ENCODE measurements around the gene TWNK. TPM values are rescaled to one million over a fixed set of nuclear protein-coding genes. Genes with fewer than 3 reads are reported as not detected.
"Not testable (repeated sequence)": the region's sequence is repeated elsewhere in the genome, so short reads cannot be mapped to it uniquely, and the experiment has no call there.

Gene TWNK
- polyA plus RNA-seq, 4 donors: 1.6 to 10.2 (median 4.7) TPM

DNA sequence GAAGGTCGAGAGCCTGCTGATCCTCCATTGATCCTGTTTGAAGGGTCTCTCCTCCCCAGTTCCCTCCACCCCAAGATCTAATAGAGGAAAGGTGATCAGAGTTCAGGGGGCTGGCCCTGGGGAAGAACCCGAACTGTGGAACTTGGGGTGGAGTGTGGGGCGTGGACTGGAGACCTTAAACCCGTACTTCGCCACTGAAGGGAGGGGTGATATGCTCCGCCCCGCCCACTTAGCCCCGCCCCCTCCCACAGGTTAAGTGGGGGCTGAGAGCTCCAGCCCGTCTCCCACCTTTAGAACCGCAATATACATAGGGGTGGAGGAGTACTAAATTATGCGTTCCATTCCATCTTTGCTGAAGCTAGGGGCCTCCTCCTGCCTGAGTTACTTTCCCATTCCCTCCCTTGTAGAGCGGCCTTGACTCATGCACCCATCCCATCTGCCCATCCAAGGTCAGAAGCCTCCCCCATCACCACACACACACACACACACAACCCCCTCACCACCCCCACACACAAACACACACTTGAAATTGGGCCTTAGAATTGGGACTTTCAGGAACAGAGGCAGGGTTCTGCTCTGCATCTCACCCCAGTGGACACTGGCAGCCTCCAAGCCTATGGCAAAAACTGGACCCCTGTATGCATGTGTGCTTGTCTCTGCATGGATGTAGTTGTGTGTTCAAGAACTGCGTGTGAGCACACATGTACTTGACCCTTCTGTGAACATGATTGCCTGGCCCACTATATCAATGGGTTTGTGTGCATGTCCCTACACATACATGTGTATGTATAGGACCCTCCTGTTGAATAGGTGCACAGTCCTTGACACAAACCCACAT, 17.0 kb upstream of the TWNK start:
- H3K4me1 ChIP-seq (ENCODE audit: control insufficient read depth in 3 of 3, insufficient read depth in 2 of 3, low read depth in 1 of 3, low read length in 2 of 3): peaks cover 0 to 46% (median 5%) of the 10 kb centered on the region in 3 donors
- peak; percentile 92 to 94 for DNase-seq
- peak overlapping the region; percentile 84 to 95 (median 87) for H3K27ac ChIP-seq (ENCODE audit: low read depth in 1 of 3, low read length in 2 of 3)
- no peaks in the 10 kb centered on the region for H3K9me3 ChIP-seq (ENCODE audit: control insufficient read depth in 2 of 2, insufficient read depth in 1 of 2, low read depth in 1 of 2, low read length in 1 of 2)
- FAIRE-seq: no peak
- peak overlapping the region; percentile 65 to 94 (median 86) for H3K4me3 ChIP-seq (ENCODE audit: low read depth in 1 of 3, low read length in 3 of 3)
- H3K36me3 ChIP-seq (ENCODE audit: control insufficient read depth in 3 of 3, insufficient read depth in 2 of 3, low read depth in 1 of 3, low read length in 3 of 3): peaks cover 0 to 38% (median 6%) of the 10 kb centered on the region in 3 donors
- 11 to 30% (median 13%) methylated on average over 11 to 13 of the region's 13 CpGs for WGBS, 3 donors
- no peaks in the 10 kb centered on the region for H3K27me3 ChIP-seq (ENCODE audit: control insufficient read depth in 3 of 3, insufficient read depth in 3 of 3, low read length in 3 of 3)

DNA sequence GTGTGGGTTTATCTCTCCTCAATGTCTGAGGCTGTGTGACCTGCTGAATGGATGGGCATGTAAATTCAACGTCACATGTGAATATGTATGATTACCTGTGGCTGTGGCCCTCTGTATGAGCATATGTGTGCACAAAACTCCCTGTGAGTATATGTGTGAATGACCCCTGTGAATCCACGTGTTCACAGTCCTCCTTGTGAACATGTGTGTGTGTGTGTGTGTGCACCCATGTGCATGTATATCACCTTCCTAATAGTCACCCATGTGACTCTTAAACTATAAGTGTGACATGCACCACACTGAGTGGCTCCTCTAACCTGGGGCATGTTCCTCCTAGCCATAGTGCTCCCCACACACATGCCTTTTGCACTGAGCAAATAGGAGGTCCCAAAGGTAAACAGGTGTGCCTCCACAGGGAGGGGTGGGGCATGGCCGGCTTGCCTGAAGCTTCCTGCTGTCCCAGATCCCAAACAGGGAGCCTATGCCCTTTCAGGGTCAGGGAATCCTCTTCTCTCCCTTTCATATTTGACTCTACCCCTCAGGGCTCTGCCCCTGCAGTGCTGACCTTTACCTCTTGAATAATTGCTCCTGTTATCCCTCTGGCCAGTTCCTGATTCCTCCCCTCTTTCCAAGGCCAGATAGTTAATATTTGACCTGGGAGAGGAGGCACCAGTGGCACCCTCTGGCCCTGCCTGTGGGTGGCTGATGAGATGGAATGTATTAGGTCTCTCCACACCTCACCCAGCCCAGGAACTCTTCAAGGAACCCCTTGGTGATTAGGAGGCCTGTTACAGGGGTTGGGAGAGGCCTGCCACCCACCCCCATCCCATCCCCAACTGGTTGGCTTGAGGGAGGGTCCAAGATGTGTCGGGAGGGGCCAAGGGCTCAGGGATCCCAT, 16.2 kb upstream of the TWNK start:
- 16 to 58% (median 38%) methylated on average over 4 of the region's 4 CpGs for WGBS, 3 donors

DNA sequence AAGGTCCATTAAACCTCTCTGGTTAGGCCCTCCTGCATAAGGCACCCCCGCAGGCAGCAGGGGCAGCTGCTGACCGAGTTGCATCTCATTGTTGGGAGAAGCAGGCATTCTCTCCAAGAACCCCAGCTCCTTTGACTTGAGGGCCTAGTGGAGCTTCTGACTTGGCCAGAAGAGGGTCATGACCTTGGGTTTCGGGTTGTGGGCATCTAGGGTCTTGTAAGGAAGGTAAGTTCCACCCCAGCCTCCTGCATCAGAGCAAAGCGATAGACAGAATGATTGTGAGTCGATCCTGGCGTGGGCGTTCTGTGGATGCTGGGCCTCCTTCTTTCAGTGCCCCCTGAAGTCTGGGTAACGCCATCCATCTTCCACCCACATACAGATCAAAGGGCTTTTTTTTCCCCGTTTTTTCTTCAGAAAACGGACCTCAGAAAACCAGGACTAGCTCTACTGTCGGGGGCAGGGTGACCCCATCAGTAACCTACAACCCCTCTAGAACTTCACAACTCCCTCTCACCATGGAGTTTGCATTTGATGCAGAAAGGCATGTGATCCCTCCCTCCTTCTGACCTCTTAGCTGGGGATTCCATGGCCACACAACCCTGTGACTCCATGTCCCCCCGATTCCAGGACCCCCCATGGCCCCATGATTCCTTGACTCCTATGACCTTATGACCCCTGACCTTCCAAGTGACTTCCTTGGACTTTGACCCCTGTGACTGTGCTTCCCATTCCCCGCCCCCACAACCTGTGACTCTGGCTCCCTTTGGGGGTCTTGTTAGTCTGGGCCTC, 15.0 kb upstream of the TWNK start:
- H3K4me3 ChIP-seq (ENCODE audit: low read depth in 1 of 3, low read length in 3 of 3): no peak overlapping the region
- H3K4me1 ChIP-seq (ENCODE audit: control insufficient read depth in 3 of 3, insufficient read depth in 2 of 3, low read depth in 1 of 3, low read length in 2 of 3): peaks cover 0 to 44% (median 5%) of the 10 kb centered on the region in 3 donors
- peak overlapping the region in 2 of 3 donors; percentile 39 to 95 for H3K27ac ChIP-seq (ENCODE audit: low read depth in 1 of 3, low read length in 2 of 3)
- DNase-seq (no peak), FAIRE-seq (no peak)
- WGBS, 3 donors: 73 to 81% (median 76%) methylated on average over 13 of the region's 13 CpGs
- H3K9me3 ChIP-seq (ENCODE audit: control insufficient read depth in 2 of 2, insufficient read depth in 1 of 2, low read depth in 1 of 2, low read length in 1 of 2): no peaks in the 10 kb centered on the region
- H3K36me3 ChIP-seq (ENCODE audit: control insufficient read depth in 3 of 3, insufficient read depth in 2 of 3, low read depth in 1 of 3, low read length in 3 of 3): peaks cover 0 to 50% (median 2%) of the 10 kb centered on the region in 3 donors
- no peaks in the 10 kb centered on the region for H3K27me3 ChIP-seq (ENCODE audit: control insufficient read depth in 3 of 3, insufficient read depth in 3 of 3, low read length in 3 of 3)

More for the DNA sequence above, 16.2 kb upstream of the TWNK start:
- H3K36me3 ChIP-seq (ENCODE audit: control insufficient read depth in 3 of 3, insufficient read depth in 2 of 3, low read depth in 1 of 3, low read length in 3 of 3): peaks cover 0 to 46% (median 2%) of the 10 kb centered on the region in 3 donors
- peak; percentile 87 to 96 for DNase-seq
- peak overlapping the region in 2 of 3 donors; percentile 86 to 94 for H3K4me3 ChIP-seq (ENCODE audit: low read depth in 1 of 3, low read length in 3 of 3)
- H3K4me1 ChIP-seq (ENCODE audit: control insufficient read depth in 3 of 3, insufficient read depth in 2 of 3, low read depth in 1 of 3, low read length in 2 of 3): peaks cover 0 to 46% (median 5%) of the 10 kb centered on the region in 3 donors
- no peak for FAIRE-seq
- H3K27me3 ChIP-seq (ENCODE audit: control insufficient read depth in 3 of 3, insufficient read depth in 3 of 3, low read length in 3 of 3): no peaks in the 10 kb centered on the region
- H3K27ac ChIP-seq (ENCODE audit: low read depth in 1 of 3, low read length in 2 of 3): peak overlapping the region; percentile 39 to 95 (median 87)
- no peaks in the 10 kb centered on the region for H3K9me3 ChIP-seq (ENCODE audit: control insufficient read depth in 2 of 2, insufficient read depth in 1 of 2, low read depth in 1 of 2, low read length in 1 of 2)

DNA sequence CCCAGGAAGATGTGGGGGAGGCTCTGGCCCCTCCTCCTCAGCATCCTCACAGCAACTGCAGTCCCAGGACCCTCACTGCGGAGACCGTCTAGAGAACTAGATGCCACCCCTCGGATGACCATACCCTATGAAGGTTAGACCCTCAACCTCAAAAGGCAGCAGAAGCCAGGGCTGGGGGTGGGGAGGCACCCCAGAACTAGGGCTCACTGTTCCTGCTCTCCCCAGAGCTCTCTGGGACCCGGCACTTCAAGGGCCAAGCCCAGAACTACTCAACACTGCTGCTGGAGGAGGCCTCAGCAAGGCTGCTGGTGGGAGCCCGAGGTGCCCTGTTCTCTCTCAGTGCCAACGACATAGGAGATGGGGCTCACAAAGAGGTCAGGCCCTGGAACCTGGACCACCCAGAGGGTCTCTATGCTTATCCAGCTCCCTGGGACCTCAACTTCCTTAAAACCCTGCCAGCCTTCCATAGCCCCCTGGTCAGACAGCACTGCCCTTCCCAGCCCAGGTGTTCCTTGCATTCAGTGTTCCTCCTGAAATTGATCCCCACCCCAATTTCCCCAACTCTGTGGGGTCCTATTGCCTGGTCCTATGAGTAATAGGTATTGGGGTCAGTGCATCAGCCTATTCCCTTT, 14.3 kb upstream of the TWNK start:
- no peak for DNase-seq
- WGBS, 3 donors: 89 to 93% (median 90%) methylated on average over 6 of the region's 6 CpGs
- Histone ChIP-seq H3K4me1 (ENCODE audit: control insufficient read depth in 3 of 3, insufficient read depth in 2 of 3, low read depth in 1 of 3, low read length in 2 of 3) (peaks cover 0 to 41% (median 5%) of the 10 kb centered on the region in 3 donors), H3K9me3 (ENCODE audit: control insufficient read depth in 2 of 2, insufficient read depth in 1 of 2, low read depth in 1 of 2, low read length in 1 of 2) (no peaks in the 10 kb centered on the region), H3K4me3 (ENCODE audit: low read depth in 1 of 3, low read length in 3 of 3) (no peak overlapping the region), H3K36me3 (ENCODE audit: control insufficient read depth in 3 of 3, insufficient read depth in 2 of 3, low read depth in 1 of 3, low read length in 3 of 3) (peaks cover under 1 to 56% (median 5%) of the 10 kb centered on the region in 3 donors), H3K27ac (ENCODE audit: low read depth in 1 of 3, low read length in 2 of 3) (peak overlapping the region in 1 of 3 donors; percentile 95), H3K27me3 (ENCODE audit: control insufficient read depth in 3 of 3, insufficient read depth in 3 of 3, low read length in 3 of 3) (no peaks in the 10 kb centered on the region)
- no peak for FAIRE-seq

DNA sequence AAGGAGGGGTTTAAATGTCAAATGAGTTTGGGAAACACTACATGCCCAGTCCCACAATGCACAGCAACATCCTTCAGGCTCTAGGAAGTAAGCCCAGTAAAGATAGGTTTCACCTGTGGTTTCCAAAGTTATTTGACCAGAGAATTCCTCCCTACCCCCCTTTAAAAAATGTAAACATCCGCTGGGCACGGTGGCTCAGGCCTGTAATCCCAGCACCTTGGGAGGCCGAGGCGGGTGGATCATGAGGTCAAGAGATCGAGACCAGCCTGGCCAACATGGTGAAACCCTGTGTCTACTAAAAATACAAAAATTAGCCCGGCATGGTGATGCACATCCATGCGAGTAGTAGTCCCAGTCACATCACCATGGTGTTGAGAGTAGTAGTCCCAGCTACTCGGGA, 11.9 kb upstream of the TWNK start:
- H3K36me3 ChIP-seq (ENCODE audit: control insufficient read depth in 3 of 3, insufficient read depth in 2 of 3, low read depth in 1 of 3, low read length in 3 of 3): peaks cover 7 to 79% (median 8%) of the 10 kb centered on the region in 3 donors
- FAIRE-seq: not testable (repeated sequence)

DNA sequence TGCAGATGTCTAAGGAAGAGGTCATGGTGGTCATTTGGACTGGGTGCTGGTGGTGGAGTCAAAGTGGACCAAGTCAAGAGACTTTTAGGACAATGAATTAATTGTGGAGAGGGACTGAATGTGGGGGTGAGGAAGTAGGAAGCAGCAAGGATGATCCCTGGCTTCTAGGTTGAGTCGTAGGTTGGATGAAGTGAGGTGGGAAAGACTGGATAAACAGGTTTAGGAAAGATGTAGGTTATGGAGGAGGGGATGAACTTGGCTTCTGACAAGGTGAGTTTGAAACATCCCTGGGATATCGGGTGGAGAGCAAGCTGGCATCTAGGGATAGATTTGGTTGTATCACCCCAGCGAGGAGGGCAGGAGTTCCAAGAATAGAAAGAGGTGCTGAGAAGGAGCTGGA, 10.4 kb upstream of the TWNK start:
- DNase-seq: no peak
- H3K4me1 ChIP-seq (ENCODE audit: control insufficient read depth in 3 of 3, insufficient read depth in 2 of 3, low read depth in 1 of 3, low read length in 2 of 3): peaks cover 0 to 16% (median 5%) of the 10 kb centered on the region in 3 donors
- no peaks in the 10 kb centered on the region for H3K9me3 ChIP-seq (ENCODE audit: control insufficient read depth in 2 of 2, insufficient read depth in 1 of 2, low read depth in 1 of 2, low read length in 1 of 2)
- H3K4me3 ChIP-seq (ENCODE audit: low read depth in 1 of 3, low read length in 3 of 3): no peak overlapping the region
- 63 to 82% (median 75%) methylated on average over 3 of the region's 3 CpGs for WGBS, 3 donors
- no peaks in the 10 kb centered on the region for H3K27me3 ChIP-seq (ENCODE audit: control insufficient read depth in 3 of 3, insufficient read depth in 3 of 3, low read length in 3 of 3)
- H3K36me3 ChIP-seq (ENCODE audit: control insufficient read depth in 3 of 3, insufficient read depth in 2 of 3, low read depth in 1 of 3, low read length in 3 of 3): peaks cover 9 to 86% (median 11%) of the 10 kb centered on the region in 3 donors
- FAIRE-seq: no peak
- no peak overlapping the region for H3K27ac ChIP-seq (ENCODE audit: low read depth in 1 of 3, low read length in 2 of 3)

More for the DNA sequence above, 11.9 kb upstream of the TWNK start:
- H3K27me3 ChIP-seq (ENCODE audit: control insufficient read depth in 3 of 3, insufficient read depth in 3 of 3, low read length in 3 of 3); H3K4me3 ChIP-seq (ENCODE audit: low read depth in 1 of 3, low read length in 3 of 3); H3K27ac ChIP-seq (ENCODE audit: low read depth in 1 of 3, low read length in 2 of 3); DNase-seq; H3K9me3 ChIP-seq (ENCODE audit: control insufficient read depth in 2 of 2, insufficient read depth in 1 of 2, low read depth in 1 of 2, low read length in 1 of 2): not testable (repeated sequence)
- H3K4me1 ChIP-seq (ENCODE audit: control insufficient read depth in 3 of 3, insufficient read depth in 2 of 3, low read depth in 1 of 3, low read length in 2 of 3): peaks cover 0 to 31% (median 5%) of the 10 kb centered on the region in 3 donors
- 84 to 92% (median 85%) methylated on average over 8 of the region's 8 CpGs for WGBS, 3 donors

DNA sequence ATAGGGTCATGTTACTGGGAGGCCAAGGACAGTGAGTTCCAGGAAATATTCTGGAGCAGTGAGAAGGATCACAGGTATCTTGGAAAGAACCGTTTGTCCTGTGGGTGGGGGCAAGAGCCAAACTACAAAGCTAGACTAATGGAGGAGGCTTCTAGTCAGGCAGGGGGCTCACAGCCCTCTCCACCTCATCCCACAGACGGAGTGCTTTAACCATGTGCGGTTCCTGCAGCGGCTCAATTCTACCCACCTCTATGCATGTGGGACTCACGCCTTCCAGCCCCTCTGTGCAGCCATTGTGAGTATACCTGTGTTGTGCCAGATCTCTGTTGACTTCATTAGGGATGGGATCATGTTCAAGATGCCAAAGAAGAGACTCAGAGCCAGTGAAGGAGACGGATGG, 9.9 kb upstream of the TWNK start:
- Histone ChIP-seq H3K9me3 (ENCODE audit: control insufficient read depth in 2 of 2, insufficient read depth in 1 of 2, low read depth in 1 of 2, low read length in 1 of 2) (no peaks in the 10 kb centered on the region), H3K27ac (ENCODE audit: low read depth in 1 of 3, low read length in 2 of 3) (no peak overlapping the region), H3K4me3 (ENCODE audit: low read depth in 1 of 3, low read length in 3 of 3) (no peak overlapping the region), H3K27me3 (ENCODE audit: control insufficient read depth in 3 of 3, insufficient read depth in 3 of 3, low read length in 3 of 3) (no peaks in the 10 kb centered on the region), H3K36me3 (ENCODE audit: control insufficient read depth in 3 of 3, insufficient read depth in 2 of 3, low read depth in 1 of 3, low read length in 3 of 3) (peaks cover 9 to 86% (median 11%) of the 10 kb centered on the region in 3 donors), H3K4me1 (ENCODE audit: control insufficient read depth in 3 of 3, insufficient read depth in 2 of 3, low read depth in 1 of 3, low read length in 2 of 3) (peaks cover 0 to 11% (median 1%) of the 10 kb centered on the region in 3 donors)
- FAIRE-seq (no peak), DNase-seq (no peak)
- WGBS, 3 donors: 84 to 89% (median 85%) methylated on average over 6 of the region's 6 CpGs

Measured in small intestine (tissue), 7 donors.